Lower leg skin (tissue), 4 donors: ENCODE results near the gene SLC12A9. TPM values are rescaled to one million over a fixed set of nuclear protein-coding genes. Genes with fewer than 3 reads are reported as not detected.

ENCODE experiments used
- DNase-seq, 2 donors: peaks; one replicate each; pipeline ENCODE4 v3.0.0-alpha.2; 2019; ENCODE audit warnings: low spot score in 2 of 2
- H3K4me3 ChIP-seq: fragments of 200-600 bp; sonication (generic); 2 replicates; pipeline ENCODE4 v1.5.1; 2017; ENCODE audit warnings: mild to moderate bottlenecking, low read depth; ENCODE audit not compliant: poor library complexity, severe bottlenecking
- POLR2A ChIP-seq, 2 donors: fragments of 450-650 bp; IDR thresholded peaks; one replicate each; pipeline ENCODE4 v1.6.1; 2016 to 2017; ENCODE audit warnings: antibody characterized with exemption in 2 of 2, mild to moderate bottlenecking in 1 of 2, moderate library complexity in 1 of 2
- WGBS, 2 donors: methylation state at CpG; one replicate each; pipeline ENCODE4 v1.1.5; 2018; 5-methylcytosine and 5-hydroxymethylcytosine counted together
- intact Hi-C: fragments of 100-400 bp; cut with DNase I; formaldehyde crosslinking; loops from one replicate; pipeline ENCODE4 v1.15.0; 2023; ENCODE audit warnings: low total_unique reads
- total RNA-seq, 4 donors: library from RNA; depleted of rRNA; stranded (reverse); fragments of >200 nt; gene quantifications; one replicate each; pipeline ENCODE4 v1.1.0, GENCODE V29; 2016
- TF ChIP-seq, protein P1 (sequence below), 3 donors: fragments of 450-650 bp; IDR thresholded peaks; one replicate each; pipeline ENCODE4 v1.5.1; 2016; ENCODE audit warnings: antibody characterized with exemption in 3 of 3, mild to moderate bottlenecking in 3 of 3, moderate library complexity in 2 of 3

SLC12A9 gene
- total RNA-seq, 4 donors from 2014 or later, result 14.0 to 32.9 (median 21.8) TPM

DNA sequence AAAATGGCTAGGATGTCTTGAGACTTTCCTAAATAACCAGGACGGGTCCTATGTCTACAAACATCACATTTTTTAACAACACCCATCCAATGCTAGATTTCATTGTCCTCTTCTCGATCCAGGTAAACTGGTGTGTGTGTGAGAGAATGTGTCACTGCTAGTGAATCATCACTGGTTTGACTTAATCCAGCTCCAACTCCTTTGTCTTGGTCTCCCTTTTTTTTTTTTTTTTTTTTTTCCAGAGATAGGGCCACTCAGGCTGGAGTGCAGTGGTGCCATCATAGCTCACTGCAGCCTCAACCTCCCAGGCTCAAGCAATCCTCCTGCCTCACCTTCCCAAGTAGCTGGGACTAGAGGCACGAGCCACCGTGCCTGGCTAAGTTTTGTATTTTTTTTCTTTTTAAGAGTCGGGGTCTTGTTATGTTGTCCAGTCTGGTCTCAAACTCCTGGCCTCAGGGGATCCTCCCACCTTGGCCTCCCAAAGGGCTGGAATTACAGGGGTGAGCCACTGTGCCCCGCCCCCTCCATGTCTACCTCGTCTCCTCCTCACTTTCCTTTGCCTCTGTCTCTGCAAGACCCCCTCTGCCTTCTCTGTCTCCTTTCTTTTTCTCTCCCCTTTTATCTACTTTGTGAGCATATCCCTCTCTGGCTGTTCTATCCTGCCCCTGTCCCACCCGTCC is 39.2 kb downstream of the SLC12A9 start:
- DNase-seq, result no peak
- WGBS, 2 donors, result 74 to 75% methylated on average over 8 of the region's 8 CpGs
- intact Hi-C loops, result no loop called here
- TF ChIP-seq, protein P1, sequence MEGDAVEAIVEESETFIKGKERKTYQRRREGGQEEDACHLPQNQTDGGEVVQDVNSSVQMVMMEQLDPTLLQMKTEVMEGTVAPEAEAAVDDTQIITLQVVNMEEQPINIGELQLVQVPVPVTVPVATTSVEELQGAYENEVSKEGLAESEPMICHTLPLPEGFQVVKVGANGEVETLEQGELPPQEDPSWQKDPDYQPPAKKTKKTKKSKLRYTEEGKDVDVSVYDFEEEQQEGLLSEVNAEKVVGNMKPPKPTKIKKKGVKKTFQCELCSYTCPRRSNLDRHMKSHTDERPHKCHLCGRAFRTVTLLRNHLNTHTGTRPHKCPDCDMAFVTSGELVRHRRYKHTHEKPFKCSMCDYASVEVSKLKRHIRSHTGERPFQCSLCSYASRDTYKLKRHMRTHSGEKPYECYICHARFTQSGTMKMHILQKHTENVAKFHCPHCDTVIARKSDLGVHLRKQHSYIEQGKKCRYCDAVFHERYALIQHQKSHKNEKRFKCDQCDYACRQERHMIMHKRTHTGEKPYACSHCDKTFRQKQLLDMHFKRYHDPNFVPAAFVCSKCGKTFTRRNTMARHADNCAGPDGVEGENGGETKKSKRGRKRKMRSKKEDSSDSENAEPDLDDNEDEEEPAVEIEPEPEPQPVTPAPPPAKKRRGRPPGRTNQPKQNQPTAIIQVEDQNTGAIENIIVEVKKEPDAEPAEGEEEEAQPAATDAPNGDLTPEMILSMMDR (IDR thresholded peaks at IDR 0.05), result no peak
- no peak for TF ChIP-seq POLR2A (IDR thresholded peaks at IDR 0.05)
- no peak overlapping the region for H3K4me3 ChIP-seq

DNA sequence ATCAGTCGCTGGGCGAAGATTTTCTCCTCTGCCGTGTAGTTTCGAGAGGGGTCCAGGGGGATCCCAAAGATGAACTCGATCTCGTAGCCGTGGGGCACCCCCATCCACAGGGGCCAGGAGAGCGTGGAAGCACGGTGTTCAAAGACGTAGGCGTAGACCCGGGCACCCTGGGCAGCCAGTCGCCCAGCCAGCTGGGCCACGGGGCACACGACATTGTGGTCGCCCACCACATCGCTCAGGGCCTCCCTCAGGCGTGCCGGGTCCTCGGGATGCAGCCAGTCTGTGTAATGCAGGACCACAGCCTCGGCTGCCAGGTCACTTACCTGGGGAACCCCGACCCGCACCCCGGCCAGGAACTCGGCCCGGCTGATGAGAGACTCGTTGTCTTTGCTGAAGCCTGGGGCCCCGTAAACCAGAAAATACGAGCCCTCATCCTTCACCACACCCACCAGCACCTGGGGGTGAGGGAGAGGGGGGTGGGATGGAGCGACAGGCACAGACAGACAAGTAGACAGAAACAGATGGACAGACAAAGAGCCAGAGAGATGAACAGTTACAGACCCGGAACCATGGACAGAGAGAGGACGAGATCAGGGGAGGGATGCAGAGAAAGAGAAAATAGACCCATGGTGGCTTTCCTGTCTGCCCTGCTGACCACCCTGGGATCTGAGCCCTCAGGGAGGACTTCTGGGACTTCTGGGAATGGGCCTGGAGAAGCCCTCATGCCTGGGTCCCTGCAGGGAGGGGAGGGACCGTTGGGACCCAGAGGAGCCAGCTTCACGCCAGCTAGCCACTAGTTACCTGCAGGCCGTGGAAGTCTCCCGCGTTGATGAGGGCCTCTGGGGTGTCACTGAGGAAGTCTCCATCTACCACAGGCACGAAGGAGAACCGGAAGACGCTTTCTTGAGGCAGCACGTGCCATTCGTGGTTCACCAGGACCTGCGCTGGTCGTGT is 40.1 kb downstream of the SLC12A9 start:
- H3K4me3 ChIP-seq, result no peak overlapping the region
- intact Hi-C loops, result no loop called here
- TF ChIP-seq, protein P1 (IDR thresholded peaks at IDR 0.05), result no peak
- 82% methylated on average over 42 to 44 of the region's 44 CpGs for WGBS, 2 donors
- no peak for DNase-seq

DNA sequence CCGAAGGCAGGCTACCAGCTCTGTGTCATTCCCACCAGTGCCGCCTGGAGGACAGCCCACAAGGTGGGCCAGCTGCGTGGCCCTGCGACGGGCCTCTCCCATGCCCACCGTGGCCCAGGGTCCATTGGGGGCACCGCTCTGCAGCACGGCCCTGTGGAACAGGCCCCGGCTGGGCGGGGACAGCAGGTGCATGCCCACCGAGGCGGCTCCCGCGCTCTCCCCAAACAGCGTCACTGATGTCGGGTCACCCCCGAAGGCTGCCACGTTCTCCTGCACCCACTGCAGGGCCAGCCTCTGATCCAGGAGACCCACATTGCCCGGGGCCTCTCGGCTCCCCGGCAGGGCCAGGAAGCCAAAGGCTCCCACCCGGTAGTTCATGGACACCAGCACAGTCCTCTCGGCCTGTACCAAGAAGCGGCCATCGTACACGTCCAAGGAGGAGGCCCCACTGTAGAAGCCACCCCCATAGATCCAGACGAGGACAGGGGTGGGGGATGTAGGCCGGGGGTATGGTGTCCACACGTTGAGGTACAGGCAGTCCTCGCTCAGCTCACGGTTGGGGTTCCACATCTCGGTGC is 40.9 kb downstream of the SLC12A9 start:
- TF ChIP-seq, protein P1 (IDR thresholded peaks at IDR 0.05), result no peak
- TF ChIP-seq POLR2A (IDR thresholded peaks at IDR 0.05), result no peak
- DNase-seq, result no peak
- 88 to 89% methylated on average over 20 to 31 of the region's 32 CpGs for WGBS, 2 donors
- intact Hi-C loops, result no loop called here
- H3K4me3 ChIP-seq, result no peak overlapping the region

DNA sequence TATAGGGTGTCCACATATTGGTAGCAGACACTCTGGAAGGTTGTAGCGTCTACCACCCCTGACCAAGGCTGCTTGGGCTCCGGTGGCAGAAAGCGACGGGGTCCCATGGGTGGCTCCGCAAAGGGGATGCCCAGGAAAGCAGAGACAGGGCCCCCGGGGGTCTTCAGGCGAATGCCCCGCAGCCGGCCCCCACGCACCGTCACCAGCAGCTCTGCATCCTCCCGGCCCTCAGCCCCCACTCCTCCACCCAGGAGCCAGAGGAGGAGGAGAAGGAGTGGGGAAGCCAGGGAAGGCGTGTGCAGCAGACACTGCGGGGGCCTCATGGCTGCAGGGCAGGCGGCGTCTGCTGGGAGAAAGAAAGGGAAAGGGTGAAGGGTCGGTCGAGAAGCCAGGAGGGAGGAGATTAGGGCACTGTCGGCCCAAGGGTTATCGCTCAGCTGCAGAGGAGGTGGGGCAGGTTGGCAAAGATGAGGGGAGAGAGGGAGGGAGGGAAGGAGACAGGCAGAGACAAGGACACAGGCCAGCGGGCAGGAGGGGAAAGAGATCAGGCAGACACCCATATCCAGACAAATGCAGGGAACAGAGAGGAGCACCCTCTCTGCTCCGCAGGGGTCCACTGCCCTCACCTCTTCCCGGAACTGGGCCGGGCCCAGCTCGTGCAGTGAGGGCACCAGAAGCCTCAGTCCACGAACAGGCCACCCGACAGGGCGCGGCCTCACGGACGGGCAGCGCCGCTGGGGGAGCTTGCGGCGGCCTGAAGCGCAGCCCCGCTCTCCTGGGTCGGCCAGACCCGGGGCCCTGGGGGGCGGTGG is 41.6 kb downstream of the SLC12A9 start:
- TF ChIP-seq, protein P1 (IDR thresholded peaks at IDR 0.05), result no peak
- no peak for TF ChIP-seq POLR2A (IDR thresholded peaks at IDR 0.05)
- intact Hi-C loops, result no loop called here
- WGBS, 2 donors, result 37 to 47% methylated on average over 36 to 38 of the region's 40 CpGs
- DNase-seq, result no peak
- H3K4me3 ChIP-seq, result no peak overlapping the region
